EH (cell line): ENCODE measurements around the gene CLASP2.
"Not testable (repeated sequence)": the region's sequence is repeated elsewhere in the genome, so short reads cannot be mapped to it uniquely, and the experiment has no call there.

Source experiments
- DNase-seq: peaks from one replicate; pipeline ENCODE4 v3.0.0-alpha.2; 2015; ENCODE audit warnings: low read depth

The CLASP2 gene

GRCh38 chr3:33453331-33453761, 264.7 kb downstream of the CLASP2 start:
- no peak for DNase-seq

- not testable (repeated sequence) for DNase-seq
Measured at GRCh38 chr3:33451994-33452393, 266.1 kb downstream of the CLASP2 start.

GRCh38 chr3:33447958-33448357, 270.1 kb downstream of the CLASP2 start:
- DNase-seq = no peak

GRCh38 chr3:33447256-33447625, 270.8 kb downstream of the CLASP2 start:
- not testable (repeated sequence) for DNase-seq
